ENCODE data around the gene LINC01488. TPM values are rescaled to one million over a fixed set of nuclear protein-coding genes. Genes with fewer than 3 reads are reported as not detected.

LINC01488 gene
- total RNA-seq, 1 donor from 2014 or later: not detected

GRCh38 chr11:69443968-69444364 is 37.5 kb upstream of the LINC01488 start:
- no peaks in the 10 kb centered on the region for H3K27me3 ChIP-seq (ENCODE audit: control insufficient read depth, insufficient read depth, low read length)
- no peak for TF ChIP-seq CTCF (IDR thresholded peaks at IDR 0.05; ENCODE audit: insufficient read depth, low read length, severe bottlenecking)
- FAIRE-seq: no peak
- peak overlapping the region; percentile 27 for H3K4me3 ChIP-seq (ENCODE audit: low read depth, low read length)
- peak; percentile 41 for DNase-seq (ENCODE audit: low read depth)
- H3K36me3 ChIP-seq (ENCODE audit: control insufficient read depth, insufficient read depth, low read length): no peaks in the 10 kb centered on the region

- FAIRE-seq: peak; percentile 7
- peak; percentile 88 for DNase-seq (ENCODE audit: low read depth)
- no peaks in the 10 kb centered on the region for H3K36me3 ChIP-seq (ENCODE audit: control insufficient read depth, insufficient read depth, low read length)
- H3K4me3 ChIP-seq (ENCODE audit: low read depth, low read length): no peak overlapping the region
- peak; percentile 61 for TF ChIP-seq CTCF (IDR thresholded peaks at IDR 0.05; ENCODE audit: insufficient read depth, low read length, severe bottlenecking)
- no peaks in the 10 kb centered on the region for H3K27me3 ChIP-seq (ENCODE audit: control insufficient read depth, insufficient read depth, low read length)
These were observed 36.9 kb upstream of the LINC01488 start for GRCh38 chr11:69444381-69445130.

GRCh38 chr11:69445131-69445470 is 36.4 kb upstream of the LINC01488 start:
- FAIRE-seq (no peak), DNase-seq (ENCODE audit: low read depth) (no peak)
- Histone ChIP-seq H3K36me3 (ENCODE audit: control insufficient read depth, insufficient read depth, low read length) (no peaks in the 10 kb centered on the region), H3K27me3 (ENCODE audit: control insufficient read depth, insufficient read depth, low read length) (no peaks in the 10 kb centered on the region), H3K4me3 (ENCODE audit: low read depth, low read length) (no peak overlapping the region)
- TF ChIP-seq CTCF (IDR thresholded peaks at IDR 0.05; ENCODE audit: insufficient read depth, low read length, severe bottlenecking): no peak

- no peak overlapping the region for H3K4me3 ChIP-seq (ENCODE audit: low read depth, low read length)
- DNase-seq (ENCODE audit: low read depth): no peak
- FAIRE-seq: no peak
- no peaks in the 10 kb centered on the region for H3K27me3 ChIP-seq (ENCODE audit: control insufficient read depth, insufficient read depth, low read length)
- no peaks in the 10 kb centered on the region for H3K36me3 ChIP-seq (ENCODE audit: control insufficient read depth, insufficient read depth, low read length)
- no peak for TF ChIP-seq CTCF (IDR thresholded peaks at IDR 0.05; ENCODE audit: insufficient read depth, low read length, severe bottlenecking)
These were observed 35.4 kb upstream of the LINC01488 start for GRCh38 chr11:69446108-69446507.

GRCh38 chr11:69447786-69448185 is 33.7 kb upstream of the LINC01488 start:
- Histone ChIP-seq H3K36me3 (ENCODE audit: control insufficient read depth, insufficient read depth, low read length) (no peaks in the 10 kb centered on the region), H3K27me3 (ENCODE audit: control insufficient read depth, insufficient read depth, low read length) (no peaks in the 10 kb centered on the region), H3K4me3 (ENCODE audit: low read depth, low read length) (no peak overlapping the region)
- DNase-seq (ENCODE audit: low read depth): peak; percentile 47
- no peak for TF ChIP-seq CTCF (IDR thresholded peaks at IDR 0.05; ENCODE audit: insufficient read depth, low read length, severe bottlenecking)
- no peak for FAIRE-seq
